Measurements from ENCODE around the gene EPAS1.

- no peak for TF ChIP-seq CTCF (conservative IDR thresholded peaks at IDR 0.05)
- TF ChIP-seq ZFX (IDR thresholded peaks at IDR 0.05), result no peak
Observed at GRCh38 chr2:46434851-46435273, 137.7 kb downstream of the EPAS1 start.
